Activated CD4-positive, alpha-beta memory T cell treated with anti-CD3 and anti-CD28 coated beads for 36 hours (primary cell): ENCODE measurements around the gene STK26. TPM values are rescaled to one million over a fixed set of nuclear protein-coding genes. Genes with fewer than 3 reads are reported as not detected.
"Not testable (repeated sequence)": the region's sequence is repeated elsewhere in the genome, so short reads cannot be mapped to it uniquely, and the experiment has no call there.

Source experiments
- CTCF ChIA-PET: fragments of 350-600 bp; sonication (Branson Sonifier 250); formaldehyde crosslinking; loops from one replicate; lab custom pipeline; 2021; ENCODE audit warnings: antibody characterized with exemption, inconsistent platforms; lab: Charles Lee
- POLR2A ChIA-PET: fragments of 350-600 bp; sonication (Branson Sonifier 250); formaldehyde crosslinking; loops from one replicate; lab custom pipeline; 2021; ENCODE audit warnings: antibody characterized with exemption; lab: Charles Lee
- DNase-seq: peaks from one replicate; pipeline ENCODE4 v3.0.0-alpha.2; 2020
- H3K27ac Mint-ChIP-seq: one replicate; pipeline ENCODE4 v1.8.0; 2021; ENCODE audit warnings: mixed read lengths
- H3K27me3 Mint-ChIP-seq: one replicate; pipeline ENCODE4 v1.8.0; 2021; ENCODE audit warnings: mixed read lengths
- H3K36me3 Mint-ChIP-seq: one replicate; pipeline ENCODE4 v1.8.0; 2021; ENCODE audit warnings: mixed read lengths
- H3K4me1 Mint-ChIP-seq: one replicate; pipeline ENCODE4 v1.8.0; 2021; ENCODE audit warnings: low read depth, mixed read lengths
- H3K4me3 Mint-ChIP-seq: one replicate; pipeline ENCODE4 v1.8.0; 2021; ENCODE audit warnings: mild to moderate bottlenecking, mixed read lengths
- H3K9me3 Mint-ChIP-seq: one replicate; pipeline ENCODE4 v1.8.0; 2021; ENCODE audit warnings: mixed read lengths
- intact Hi-C: fragments of 100-400 bp; cut with micrococcal nuclease; formaldehyde crosslinking; loops from one replicate; pipeline ENCODE4 v1.15.1; 2023
- total RNA-seq, 2 experiments: library from RNA; stranded (reverse); gene quantifications; one replicate each; pipeline ENCODE4 v1.2.3, GENCODE V29; 2021

Gene STK26
- total RNA-seq, 2 experiments from 2014 or later, result 60.9 to 64.0 TPM

- intact Hi-C loops, result no loop called here
- DNase-seq, result no peak
These were observed 54.3 kb downstream of the STK26 start for GRCh38 chrX:132077414-132077813.

GRCh38 chrX:132077912-132078311, 54.8 kb downstream of the STK26 start:
- POLR2A ChIA-PET, result no interaction called here
- CTCF ChIA-PET, result interaction anchor here (1.1 kb wide), 1 partner anchor 10 kb away, joined by 4 read pairs; no protein-coding TSS in a partner anchor
- intact Hi-C loops, result no loop called here

More at GRCh38 chrX:132077414-132077813, 54.3 kb downstream of the STK26 start:
- Mint-ChIP-seq H3K27me3 (no peaks in the 10 kb centered on the region), H3K4me3 (no peak overlapping the region), H3K27ac (no peak overlapping the region), H3K9me3 (no peaks in the 10 kb centered on the region), H3K36me3 (peaks cover 6% of the 10 kb centered on the region), H3K4me1 (no peaks in the 10 kb centered on the region)
- POLR2A ChIA-PET, result no interaction called here
- CTCF ChIA-PET, result no interaction called here

GRCh38 chrX:132085786-132086185, 62.7 kb downstream of the STK26 start:
- CTCF ChIA-PET, result interaction anchor here (1.0 kb wide), 1 partner anchor 244 kb away, joined by 3 read pairs; no protein-coding TSS in a partner anchor
- H3K36me3 Mint-ChIP-seq, result no peaks in the 10 kb centered on the region
- peaks cover 2% of the 10 kb centered on the region for H3K27me3 Mint-ChIP-seq

More at GRCh38 chrX:132077912-132078311, 54.8 kb downstream of the STK26 start:
- Mint-ChIP-seq H3K27ac (no peak overlapping the region), H3K9me3 (no peaks in the 10 kb centered on the region), H3K27me3 (no peaks in the 10 kb centered on the region), H3K4me1 (no peaks in the 10 kb centered on the region), H3K36me3 (peaks cover 5% of the 10 kb centered on the region), H3K4me3 (no peak overlapping the region)
- no peak for DNase-seq

DNA sequence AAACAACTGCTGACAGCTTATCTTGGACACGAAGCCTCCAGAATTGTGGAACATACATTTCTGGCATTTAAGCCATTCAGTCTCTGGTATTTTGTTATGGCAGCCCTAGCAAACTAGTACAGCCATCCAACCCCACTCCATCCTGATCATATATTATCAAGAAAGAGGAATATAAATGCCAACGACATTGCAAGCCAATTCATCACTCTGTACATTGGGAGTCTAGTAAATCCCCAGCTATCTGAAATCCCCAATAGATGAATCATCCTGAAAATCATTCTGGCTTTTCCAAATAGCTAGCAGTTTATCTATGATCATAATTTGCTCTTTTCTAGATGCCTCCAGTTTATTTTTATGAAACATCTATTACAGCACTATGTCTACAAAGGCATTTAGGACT, 63.6 kb downstream of the STK26 start:
- peaks cover 2% of the 10 kb centered on the region for H3K27me3 Mint-ChIP-seq
- no peak for DNase-seq
- H3K27ac Mint-ChIP-seq, result no peak overlapping the region
- no peak overlapping the region for H3K4me3 Mint-ChIP-seq
- no peaks in the 10 kb centered on the region for H3K36me3 Mint-ChIP-seq
- H3K9me3 Mint-ChIP-seq, result no peaks in the 10 kb centered on the region
- ChIA-PET POLR2A (no interaction called here), CTCF (no interaction called here)
- H3K4me1 Mint-ChIP-seq, result peaks cover 6% of the 10 kb centered on the region
- intact Hi-C loops, result loop anchor here (10.0 kb wide), 1 partner anchor 252 kb away; no protein-coding TSS in a partner anchor

More at GRCh38 chrX:132085786-132086185, 62.7 kb downstream of the STK26 start:
- H3K9me3 Mint-ChIP-seq, result no peaks in the 10 kb centered on the region
- POLR2A ChIA-PET, result no interaction called here
- H3K27ac Mint-ChIP-seq, result no peak overlapping the region
- H3K4me3 Mint-ChIP-seq, result no peak overlapping the region
- DNase-seq, result no peak
- intact Hi-C loops, result loop anchor here (10.0 kb wide), 1 partner anchor 251 kb away; no protein-coding TSS in a partner anchor
- H3K4me1 Mint-ChIP-seq, result peaks cover 6% of the 10 kb centered on the region

GRCh38 chrX:132088864-132089263, 65.8 kb downstream of the STK26 start:
- ChIA-PET POLR2A (no interaction called here), CTCF (interaction anchor here (1.5 kb wide), 1 partner anchor 130 kb away, joined by 6 read pairs; the partner anchor contains the start of gene RAP2C)
- intact Hi-C loops, result loop anchor here (10.0 kb wide), 1 partner anchor 254 kb away; no protein-coding TSS in a partner anchor
- Mint-ChIP-seq H3K9me3 (no peaks in the 10 kb centered on the region), H3K4me1 (peaks cover 6% of the 10 kb centered on the region), H3K27ac (no peak overlapping the region), H3K4me3 (no peak overlapping the region), H3K27me3 (peaks cover 2% of the 10 kb centered on the region), H3K36me3 (no peaks in the 10 kb centered on the region)
- DNase-seq, result no peak

DNA sequence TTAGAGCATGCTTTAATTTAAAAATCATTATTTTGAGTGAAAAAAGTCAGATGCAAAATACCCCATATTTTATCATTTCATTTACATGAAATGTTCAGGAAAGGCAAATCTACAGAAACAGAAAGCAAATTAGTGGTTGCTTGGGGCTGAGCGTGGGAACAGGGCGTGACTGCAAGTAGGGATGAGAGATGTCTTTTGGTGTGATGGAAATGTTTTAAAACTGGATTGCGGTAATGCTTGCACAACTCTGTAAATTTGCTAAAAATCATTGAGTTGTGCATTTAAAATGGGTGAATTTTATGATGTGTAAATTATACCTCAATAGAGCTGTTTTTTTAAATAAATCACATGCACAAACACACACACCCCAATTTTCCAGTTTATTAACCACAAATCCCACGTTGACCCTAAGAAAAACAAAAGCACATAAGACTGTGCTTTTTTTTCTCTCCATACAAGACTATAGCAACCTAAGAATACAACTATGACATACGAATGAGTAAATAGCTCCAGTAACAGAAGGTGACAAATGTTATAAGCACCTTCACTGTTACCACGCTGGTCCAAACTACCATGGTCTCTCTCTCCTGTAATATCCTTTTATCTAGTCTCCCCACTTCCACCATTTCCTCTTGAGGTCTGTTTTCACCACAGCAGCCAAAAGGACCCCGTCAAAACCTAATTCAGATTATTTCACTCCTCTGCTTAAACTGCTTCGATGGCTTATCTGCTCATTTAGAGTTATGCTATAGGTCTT, 67.5 kb downstream of the STK26 start:
- peak; percentile 16 for DNase-seq
- Mint-ChIP-seq H3K27ac (no peak overlapping the region), H3K27me3 (peaks cover 2% of the 10 kb centered on the region), H3K9me3 (no peaks in the 10 kb centered on the region), H3K4me3 (no peak overlapping the region), H3K36me3 (no peaks in the 10 kb centered on the region), H3K4me1 (peaks cover 6% of the 10 kb centered on the region)
- POLR2A ChIA-PET, result no interaction called here
- intact Hi-C loops, result loop anchor here (5.0 kb wide), 1 partner anchor 532 kb away; no protein-coding TSS in a partner anchor
- CTCF ChIA-PET, result interaction anchor here (0.6 to 3.5 kb wide), 3 partner anchors 129 to 263 kb away, joined by 4 to 54 read pairs (median 4); partner anchors contain the start of gene RAP2C

GRCh38 chrX:132092439-132093065, 69.5 kb downstream of the STK26 start:
- Mint-ChIP-seq H3K36me3 (no peaks in the 10 kb centered on the region), H3K27ac (no peak overlapping the region), H3K4me1 (peaks cover 3% of the 10 kb centered on the region), H3K27me3 (peaks cover 2% of the 10 kb centered on the region), H3K4me3 (no peak overlapping the region), H3K9me3 (no peaks in the 10 kb centered on the region)
- intact Hi-C loops, result loop anchor here (1.0 to 5.0 kb wide), 2 partner anchors 127 to 530 kb away; partner anchors contain the start of gene RAP2C
- ChIA-PET POLR2A (no interaction called here), CTCF (interaction anchor here (0.6 to 3.5 kb wide), 23 partner anchors 11 to 1905 kb away, joined by 3 to 54 read pairs (median 3); partner anchors contain the start of genes FRMD7 and RAP2C)
- DNase-seq, result peak; percentile 65

DNA sequence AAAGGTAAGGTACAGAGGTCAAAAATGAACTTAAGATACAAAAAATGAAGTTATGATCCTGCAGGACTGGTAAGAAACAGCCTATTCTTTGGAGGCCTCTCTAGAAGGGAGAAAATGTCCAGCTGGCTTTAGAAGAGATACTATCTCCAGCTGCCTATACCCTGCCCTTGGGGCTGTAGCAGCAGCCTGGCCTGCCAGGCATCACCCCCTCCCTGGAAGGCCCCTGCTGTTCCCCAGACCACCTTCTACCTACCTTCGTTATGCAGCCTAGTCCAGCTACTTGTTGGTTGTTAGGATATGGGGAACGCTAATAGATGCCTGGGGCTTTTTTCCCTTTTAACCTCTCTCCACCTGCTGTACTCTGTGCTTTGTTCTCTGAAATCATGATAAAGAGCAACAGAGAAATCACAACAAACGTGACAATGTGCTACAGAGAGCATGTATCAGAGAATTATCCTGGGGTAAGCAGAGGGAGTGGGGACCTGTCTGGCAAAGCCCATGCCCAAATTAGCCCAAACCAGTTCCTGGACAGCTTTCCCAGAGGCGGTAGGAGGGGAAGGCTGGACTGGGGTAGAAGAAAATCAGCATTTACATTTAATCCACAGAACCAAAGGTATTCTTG, 70.2 kb downstream of the STK26 start:
- no peaks in the 10 kb centered on the region for H3K36me3 Mint-ChIP-seq
- H3K4me1 Mint-ChIP-seq, result peaks cover 3% of the 10 kb centered on the region
- intact Hi-C loops, result loop anchor here (5.0 kb wide), 1 partner anchor 529 kb away; no protein-coding TSS in a partner anchor
- CTCF ChIA-PET, result interaction anchor here (1.2 to 3.5 kb wide), 3 partner anchors 25 to 520 kb away, joined by 4 to 54 read pairs (median 4); partner anchors contain the start of gene RAP2C
- no peak for DNase-seq
- H3K27me3 Mint-ChIP-seq, result peaks cover 2% of the 10 kb centered on the region
- no peaks in the 10 kb centered on the region for H3K9me3 Mint-ChIP-seq
- POLR2A ChIA-PET, result no interaction called here
- no peak overlapping the region for H3K4me3 Mint-ChIP-seq
- H3K27ac Mint-ChIP-seq, result no peak overlapping the region

GRCh38 chrX:132094164-132094563, 71.1 kb downstream of the STK26 start:
- ChIA-PET CTCF (interaction anchor here (1.0 kb wide), 1 partner anchor 239 kb away, joined by 4 read pairs; no protein-coding TSS in a partner anchor), POLR2A (no interaction called here)
- Mint-ChIP-seq H3K36me3 (no peaks in the 10 kb centered on the region), H3K27ac (no peak overlapping the region), H3K4me3 (no peak overlapping the region), H3K9me3 (no peaks in the 10 kb centered on the region), H3K4me1 (peaks cover 3% of the 10 kb centered on the region), H3K27me3 (peaks cover 2% of the 10 kb centered on the region)
- no peak for DNase-seq
- intact Hi-C loops, result loop anchor here (5.0 kb wide), 1 partner anchor 528 kb away; no protein-coding TSS in a partner anchor

GRCh38 chrX:132098704-132099103, 75.6 kb downstream of the STK26 start:
- CTCF ChIA-PET, intact Hi-C loops, H3K27ac Mint-ChIP-seq, H3K36me3 Mint-ChIP-seq, POLR2A ChIA-PET, H3K27me3 Mint-ChIP-seq, H3K4me3 Mint-ChIP-seq, H3K4me1 Mint-ChIP-seq, H3K9me3 Mint-ChIP-seq, DNase-seq: not testable (repeated sequence)

GRCh38 chrX:132101206-132101605, 78.1 kb downstream of the STK26 start:
- no peak for DNase-seq
- H3K36me3 Mint-ChIP-seq, result no peaks in the 10 kb centered on the region
- no peaks in the 10 kb centered on the region for H3K4me1 Mint-ChIP-seq
- ChIA-PET CTCF (no interaction called here), POLR2A (no interaction called here)
- H3K9me3 Mint-ChIP-seq, result no peaks in the 10 kb centered on the region
- no peaks in the 10 kb centered on the region for H3K27me3 Mint-ChIP-seq
- H3K4me3 Mint-ChIP-seq, result no peak overlapping the region
- intact Hi-C loops, result no loop called here
- H3K27ac Mint-ChIP-seq, result no peak overlapping the region
